ENCODE measurements around the gene MYL5. TPM values are rescaled to one million over a fixed set of nuclear protein-coding genes. Genes with fewer than 3 reads are reported as not detected.
A peak's percentile ranks its signal among the peaks of the same experiment; 100 is the strongest.

MYL5 gene
- total and polyA plus RNA-seq, 12 donors = 3.3 to 8.1 (median 6.1) TPM

- ATAC-seq (no peak), DNase-seq (no peak)
- H3K4me3 ChIP-seq = no peak overlapping the region
- WGBS, 2 donors = 68 to 75% methylated on average over 9 of the region's 9 CpGs
- no peaks in the 10 kb centered on the region for H3K27me3 ChIP-seq
- intact Hi-C loops (cut with DNase I) = no loop called here
- peaks cover 8 to 30% (median 22%) of the 10 kb centered on the region in 9 donors for H3K4me1 ChIP-seq
- no peak overlapping the region for H3K27ac ChIP-seq
- no peak for TF ChIP-seq CTCF (IDR thresholded peaks at IDR 0.05)
- H3K36me3 ChIP-seq = peaks cover 0 to 8% (median 0%) of the 10 kb centered on the region in 9 donors
- no peaks in the 10 kb centered on the region for H3K9me3 ChIP-seq
Observed at GRCh38 chr4:710116-710515, 35.8 kb downstream of the MYL5 start.

GRCh38 chr4:710916-711315 is 36.6 kb downstream of the MYL5 start:
- WGBS, 2 donors = 86 to 89% methylated on average over 13 of the region's 13 CpGs
- peaks cover 8 to 27% (median 20%) of the 10 kb centered on the region in 9 donors for H3K4me1 ChIP-seq
- no peak for ATAC-seq

GRCh38 chr4:712093-712492 is 37.8 kb downstream of the MYL5 start:
- no peak overlapping the region for H3K4me3 ChIP-seq
- DNase-seq = no peak
- peaks cover 5 to 23% (median 15%) of the 10 kb centered on the region in 9 donors for H3K4me1 ChIP-seq
- H3K36me3 ChIP-seq = peaks cover 0 to 8% (median 0%) of the 10 kb centered on the region in 9 donors
- no peak for ATAC-seq
- H3K27ac ChIP-seq = no peak overlapping the region
- 68 to 76% methylated on average over 3 of the region's 3 CpGs for WGBS, 2 donors
- H3K9me3 ChIP-seq = no peaks in the 10 kb centered on the region
- TF ChIP-seq CTCF (IDR thresholded peaks at IDR 0.05) = no peak
- intact Hi-C loops (cut with DNase I) = no loop called here
- no peaks in the 10 kb centered on the region for H3K27me3 ChIP-seq

More at GRCh38 chr4:710916-711315, 36.6 kb downstream of the MYL5 start:
- Histone ChIP-seq H3K9me3 (no peaks in the 10 kb centered on the region), H3K27me3 (no peaks in the 10 kb centered on the region), H3K4me3 (no peak overlapping the region), H3K36me3 (peaks cover 0 to 8% (median 0%) of the 10 kb centered on the region in 9 donors), H3K27ac (no peak overlapping the region)
- DNase-seq = no peak
- intact Hi-C loops (cut with DNase I) = no loop called here
- TF ChIP-seq CTCF (IDR thresholded peaks at IDR 0.05) = no peak

GRCh38 chr4:712916-713632 is 38.7 kb downstream of the MYL5 start:
- Histone ChIP-seq H3K9me3 (no peaks in the 10 kb centered on the region), H3K27ac (no peak overlapping the region), H3K4me1 (peaks cover 2 to 24% (median 16%) of the 10 kb centered on the region in 9 donors), H3K4me3 (no peak overlapping the region), H3K36me3 (peaks cover 0 to 8% (median 0%) of the 10 kb centered on the region in 9 donors), H3K27me3 (no peaks in the 10 kb centered on the region)
- DNase-seq (no peak), ATAC-seq (peak in 2 of 8 donors; percentile 8 to 23)
- 87 to 92% methylated on average over 9 of the region's 9 CpGs for WGBS, 2 donors
- intact Hi-C loops (cut with DNase I) = no loop called here
- TF ChIP-seq CTCF (IDR thresholded peaks at IDR 0.05) = no peak
